ENCODE data around the gene ANKRD10.

DNA sequence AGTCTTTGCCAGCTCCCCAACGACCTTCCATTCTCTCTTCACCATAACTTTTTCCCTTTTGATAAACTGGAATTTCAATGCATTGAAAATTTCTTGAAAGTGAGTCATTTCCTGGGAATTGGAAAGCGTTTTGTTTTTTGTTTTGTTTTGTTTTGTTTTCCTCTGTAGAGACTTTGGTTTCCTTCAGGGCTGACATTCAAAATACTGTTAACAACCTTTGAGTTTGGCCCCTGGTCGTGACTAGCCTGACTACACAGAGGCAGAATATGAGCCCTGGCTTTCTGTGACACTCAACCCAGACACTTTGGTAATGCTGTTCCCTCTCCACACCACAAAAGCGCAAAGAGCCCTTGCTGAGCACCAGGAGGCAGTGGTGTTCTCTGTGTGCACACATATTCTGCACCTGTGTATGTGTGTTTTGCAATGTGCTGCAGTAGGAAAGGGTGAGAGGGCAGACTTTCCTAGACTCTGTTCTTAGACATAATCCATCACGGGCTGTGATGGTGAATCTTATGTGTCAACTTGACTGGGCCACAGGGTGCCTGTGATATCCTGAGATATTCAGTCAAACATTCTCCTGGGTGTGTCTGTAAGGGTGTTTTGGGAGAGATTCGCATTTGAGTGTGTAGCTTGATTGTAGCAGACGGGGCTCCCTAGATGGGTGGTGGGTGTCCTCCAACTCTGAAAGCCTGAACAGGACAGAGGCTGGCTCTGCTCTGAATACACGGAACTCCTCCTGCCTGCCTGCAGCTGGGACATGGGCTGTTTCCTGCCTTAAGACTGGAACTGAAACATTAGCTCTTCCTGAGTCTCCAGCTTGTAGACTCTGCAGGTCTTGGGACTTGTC, 29.5 kb upstream of the ANKRD10 start:
- TF ChIP-seq ZNF274 (IDR thresholded peaks at IDR 0.05; ENCODE audit: low read depth, low read length) (no peak), YY1 (IDR thresholded peaks at IDR 0.05; ENCODE audit: insufficient read depth, insufficient read length) (no peak), SUZ12 (IDR thresholded peaks at IDR 0.05; ENCODE audit: extremely low read depth, insufficient read depth, insufficient read length) (no peak)

All from NT2/D1 (cell line).